GM10266 (cell line): ENCODE data around the gene HBG2.

ENCODE experiments used
- DNase-seq: peaks from one replicate; pipeline ENCODE4 v3.0.0; 2012; ENCODE audit errors: extremely low spot score
- CTCF ChIP-seq: IDR thresholded peaks from 2 replicates; pipeline ENCODE4 v1.5.1; 2012; ENCODE audit warnings: mild to moderate bottlenecking, low read depth; ENCODE audit not compliant: control insufficient read depth, insufficient read depth; ENCODE audit errors: missing control alignments

The HBG2 gene

GRCh38 chr11:5245155-5245554, 9.4 kb downstream of the HBG2 start:
- no peak for DNase-seq
- TF ChIP-seq CTCF: no peak

DNA sequence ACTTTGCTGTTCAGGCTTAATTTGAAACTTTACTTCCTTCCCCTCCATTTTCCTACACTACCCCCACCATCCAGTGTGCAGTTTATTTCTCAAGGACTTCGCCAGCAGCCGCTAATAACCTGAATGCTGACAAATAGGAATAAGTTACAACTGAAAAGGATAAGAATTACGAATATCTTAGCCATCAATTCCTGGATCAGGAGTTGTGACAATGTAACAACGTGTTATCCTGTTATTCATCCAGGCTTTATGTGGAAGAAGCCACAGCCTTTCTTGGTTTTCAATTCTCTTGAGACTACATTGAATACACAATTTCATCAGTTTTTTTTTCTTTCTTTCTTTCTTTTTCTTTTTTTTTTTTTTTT, 10.8 kb downstream of the HBG2 start:
- no peak for DNase-seq
- no peak for TF ChIP-seq CTCF

DNA sequence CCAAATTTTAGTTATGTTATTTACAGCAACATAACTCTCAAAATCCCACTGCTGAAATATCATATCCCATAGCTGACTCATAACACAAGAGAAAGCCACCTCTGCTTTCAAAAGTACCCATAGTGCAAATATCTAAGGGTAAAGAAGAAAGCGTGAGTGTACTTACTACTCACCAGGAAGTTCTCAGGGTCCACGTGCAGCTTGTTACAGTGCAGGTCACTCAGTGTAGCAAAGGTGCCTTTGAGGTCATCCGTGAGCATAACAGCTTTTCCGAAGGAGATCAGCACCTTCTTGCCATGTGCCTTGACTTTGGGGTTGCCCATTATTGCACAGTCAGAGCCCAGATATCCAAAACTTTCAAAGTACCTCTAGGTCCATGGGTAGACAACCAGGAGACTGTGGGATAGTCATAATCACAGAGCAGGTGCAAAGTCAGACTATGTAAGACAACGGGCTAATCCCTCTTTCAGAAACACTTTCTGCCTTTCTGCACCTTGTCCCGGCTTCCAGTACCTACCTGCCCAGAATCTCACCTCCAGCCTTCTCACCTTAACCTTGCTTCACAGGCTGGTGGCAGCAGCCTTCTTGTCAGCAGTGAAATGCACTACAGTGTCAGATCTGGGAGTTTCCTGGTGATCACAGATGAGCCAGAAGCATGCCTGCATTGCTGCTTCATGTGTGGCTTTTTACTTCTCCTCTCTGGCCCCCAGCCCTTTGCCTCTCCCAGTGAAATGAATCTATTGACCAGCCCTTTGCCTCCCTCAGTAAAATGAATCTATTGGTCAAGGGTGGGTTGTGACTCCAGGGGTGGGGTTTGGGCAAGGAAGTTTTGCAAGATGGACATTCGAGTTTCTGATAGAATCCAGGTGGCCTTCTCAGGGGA, 11.4 kb downstream of the HBG2 start:
- TF ChIP-seq CTCF: no peak
- no peak for DNase-seq

GRCh38 chr11:5242208-5242607, 12.4 kb downstream of the HBG2 start:
- DNase-seq: no peak
- no peak for TF ChIP-seq CTCF

GRCh38 chr11:5241458-5241857, 13.1 kb downstream of the HBG2 start:
- DNase-seq: no peak

GRCh38 chr11:5240458-5240857, 14.1 kb downstream of the HBG2 start:
- no peak for DNase-seq
- TF ChIP-seq CTCF: no peak

More at GRCh38 chr11:5241458-5241857, 13.1 kb downstream of the HBG2 start:
- no peak for TF ChIP-seq CTCF

- DNase-seq: no peak
- TF ChIP-seq CTCF: no peak
Observed at GRCh38 chr11:5240056-5240455, 14.5 kb downstream of the HBG2 start.
